ENCODE data around the gene ATOSB.

DNA sequence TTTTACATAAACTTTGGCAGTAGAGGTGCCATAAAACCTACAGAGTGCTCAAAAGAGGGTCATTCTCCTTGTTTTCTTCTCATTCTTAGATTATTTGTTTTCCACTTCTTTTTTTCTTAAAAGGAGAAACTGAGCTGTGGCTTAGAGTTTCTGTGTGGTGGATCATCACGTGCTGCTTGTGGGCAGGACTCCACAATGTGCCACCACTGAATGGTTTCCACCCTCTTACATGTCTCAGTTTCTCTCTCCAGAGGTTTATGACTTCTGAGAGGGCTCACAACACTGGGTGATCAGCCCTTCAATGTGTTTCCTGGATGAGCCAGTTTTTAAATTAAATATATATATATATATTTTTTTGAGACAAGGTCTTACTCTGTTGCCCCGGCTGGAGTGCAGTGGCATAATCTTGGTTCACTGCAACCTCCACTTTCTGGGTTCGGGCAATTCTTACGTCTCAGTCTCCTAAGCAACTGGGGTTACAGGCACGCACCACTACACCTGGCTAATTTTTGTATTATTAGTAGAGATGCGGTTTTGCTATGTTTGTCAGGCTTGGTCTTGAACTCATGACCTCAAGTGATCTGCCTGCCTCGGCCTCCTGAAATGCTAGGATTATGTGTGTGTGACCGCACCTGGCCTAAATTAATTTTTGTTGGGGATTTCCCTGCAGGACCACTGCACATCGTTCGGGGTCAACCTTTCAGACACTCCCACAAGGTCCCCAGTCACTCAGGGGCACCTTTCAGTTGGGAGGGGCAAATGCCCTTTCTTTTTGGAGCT lies 43.0 kb upstream of the ATOSB start:
- TF ChIP-seq, protein P1, sequence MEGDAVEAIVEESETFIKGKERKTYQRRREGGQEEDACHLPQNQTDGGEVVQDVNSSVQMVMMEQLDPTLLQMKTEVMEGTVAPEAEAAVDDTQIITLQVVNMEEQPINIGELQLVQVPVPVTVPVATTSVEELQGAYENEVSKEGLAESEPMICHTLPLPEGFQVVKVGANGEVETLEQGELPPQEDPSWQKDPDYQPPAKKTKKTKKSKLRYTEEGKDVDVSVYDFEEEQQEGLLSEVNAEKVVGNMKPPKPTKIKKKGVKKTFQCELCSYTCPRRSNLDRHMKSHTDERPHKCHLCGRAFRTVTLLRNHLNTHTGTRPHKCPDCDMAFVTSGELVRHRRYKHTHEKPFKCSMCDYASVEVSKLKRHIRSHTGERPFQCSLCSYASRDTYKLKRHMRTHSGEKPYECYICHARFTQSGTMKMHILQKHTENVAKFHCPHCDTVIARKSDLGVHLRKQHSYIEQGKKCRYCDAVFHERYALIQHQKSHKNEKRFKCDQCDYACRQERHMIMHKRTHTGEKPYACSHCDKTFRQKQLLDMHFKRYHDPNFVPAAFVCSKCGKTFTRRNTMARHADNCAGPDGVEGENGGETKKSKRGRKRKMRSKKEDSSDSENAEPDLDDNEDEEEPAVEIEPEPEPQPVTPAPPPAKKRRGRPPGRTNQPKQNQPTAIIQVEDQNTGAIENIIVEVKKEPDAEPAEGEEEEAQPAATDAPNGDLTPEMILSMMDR (IDR thresholded peaks at IDR 0.05): no peak
- no peak for TF ChIP-seq POLR2A (IDR thresholded peaks at IDR 0.05)
